ENCODE data around the gene OTOL1. TPM values are rescaled to one million over a fixed set of nuclear protein-coding genes. Genes with fewer than 3 reads are reported as not detected.

OTOL1 gene
- total RNA-seq, 2 donors from 2014 or later: not detected

GRCh38 chr3:161552984-161553560 is 56.5 kb downstream of the OTOL1 start:
- Histone ChIP-seq H3K9ac (ENCODE audit: low read depth in 2 of 2, low read length in 2 of 2) (no peak overlapping the region), H3K4me1 (no peaks in the 10 kb centered on the region), H3K27me3 (no peaks in the 10 kb centered on the region), H3K27ac (no peak overlapping the region), H3K9me3 (no peaks in the 10 kb centered on the region), H3K4me3 (no peak overlapping the region), H3K36me3 (no peaks in the 10 kb centered on the region)
- no peak for DNase-seq
- no peak for TF ChIP-seq CTCF (IDR thresholded peaks at IDR 0.05)
- intact Hi-C loops (cut with DNase I): no loop called here

Other genes starting within 250 kb of the OTOL1 start
- gene SPTSSB, start 125.3 kb upstream of the OTOL1 start, total RNA-seq: 1 to 10 TPM; 1.6 to 3.5 TPM

Measured in colonic mucosa (tissue), 4 donors.